ENCODE data around the gene LIPC. TPM values are rescaled to one million over a fixed set of nuclear protein-coding genes. Genes with fewer than 3 reads are reported as not detected.

LIPC gene
- total and polyA plus RNA-seq, 9 of the 15 experiments (the other 6 are each of a cell fraction or from before 2014, with no cell fraction given) = 0.07 to 0.41 (median 0.11) TPM; not detected in 2

DNA sequence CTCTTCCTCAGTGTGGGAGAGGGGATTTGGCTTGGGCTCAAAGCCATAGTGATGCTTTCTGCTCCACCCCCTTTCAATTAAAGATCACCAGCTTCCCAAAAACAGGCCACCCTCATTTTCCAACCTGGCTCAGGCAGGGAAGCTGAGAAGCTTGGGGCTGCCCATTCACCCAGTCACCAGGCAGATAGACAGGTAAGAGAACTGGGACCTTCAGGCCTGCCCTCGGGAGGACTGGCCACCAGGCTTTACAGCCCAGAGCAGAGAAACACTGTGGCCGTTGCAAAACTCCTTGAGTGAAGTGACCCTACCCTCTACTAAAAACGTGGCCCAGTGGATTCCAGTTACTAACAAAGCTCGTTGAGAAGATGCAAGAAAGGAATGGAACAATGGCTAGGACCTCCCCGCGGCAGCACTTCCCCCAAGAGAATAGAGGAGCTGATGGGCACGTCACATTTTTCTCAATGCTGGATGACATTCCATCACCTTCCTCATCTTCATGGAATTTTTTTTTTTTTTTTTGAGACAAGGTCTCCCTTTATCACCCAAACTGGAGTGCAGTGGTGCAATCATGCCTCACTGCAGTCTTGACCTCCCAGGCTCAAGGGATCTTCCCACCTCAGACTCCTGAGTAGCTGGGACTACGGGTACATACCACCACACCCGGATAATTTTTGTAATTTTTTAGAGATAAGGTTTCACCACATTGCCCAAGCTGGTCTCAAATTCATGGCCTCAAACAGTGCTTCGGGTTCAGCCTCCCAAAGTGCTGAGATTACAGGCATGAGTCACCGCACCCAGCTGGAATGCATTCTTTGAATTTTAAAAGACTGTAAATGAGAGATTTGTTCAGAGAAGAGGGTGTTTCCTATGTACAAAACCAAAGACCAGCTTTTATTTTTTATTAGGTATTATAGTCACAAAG lies 37.9 kb downstream of the LIPC start:
- FAIRE-seq (peak; percentile 65), DNase-seq (ENCODE audit: extremely low read depth in 1 of 4, low spot score in 3 of 4) (peak in 1 of 4 experiments; percentile 54), ATAC-seq (no peak)
- Histone ChIP-seq H3K79me2 (ENCODE audit: control insufficient read depth, insufficient read depth, low read length) (no peaks in the 10 kb centered on the region), H3K4me1 (replicated peaks in 1 of 2; ENCODE audit: control insufficient read depth in 2 of 2, insufficient read depth in 2 of 2, low read length in 2 of 2) (peaks cover 0 to 21% of the 10 kb centered on the region in 2 experiments; a peak in 4 of 5 replicates), H3K9ac (ENCODE audit: insufficient read depth in 1 of 2, low read depth in 2 of 2, low read length in 2 of 2) (no peak overlapping the region; a peak in 1 of 4 replicates), H2AFZ (ENCODE audit: low read depth, low read length) (no peak overlapping the region), H3K9me3 (replicated peaks; ENCODE audit: control insufficient read depth, insufficient read depth, low read depth, low read length) (no peaks in the 10 kb centered on the region), H3K4me2 (ENCODE audit: insufficient read depth, low read length) (no peak overlapping the region), H3K27me3 (ENCODE audit: control insufficient read depth in 2 of 2, insufficient read depth in 2 of 2, low read length in 2 of 2) (no peaks in the 10 kb centered on the region), H3K27ac (ENCODE audit: extremely low read depth, low read depth, low read length) (no peak overlapping the region), H3K36me3 (ENCODE audit: control insufficient read depth, insufficient read depth, low read length) (no peaks in the 10 kb centered on the region), H4K20me1 (replicated peaks; ENCODE audit: control insufficient read depth, insufficient read depth, low read length) (no peaks in the 10 kb centered on the region), H3K9me1 (ENCODE audit: control insufficient read depth, insufficient read depth, low read length) (no peaks in the 10 kb centered on the region), H3K4me3 (no peak overlapping the region)
- ChIA-PET POLR2A (interaction anchor here (0.6 to 1.5 kb wide), 5 partner anchors 9 to 230 kb away, joined by 3 to 5 read pairs (median 4); no protein-coding TSS in a partner anchor), CTCF (ENCODE audit: low intra/inter-chr PET ratio) (no interaction called here)
- intact Hi-C loops (cut with micrococcal nuclease) = no loop called here
- WGBS (ENCODE audit: insufficient coverage, low coverage, missing lambda C conversion rate) = 38% methylated on average over 11 of the region's 11 CpGs
- in situ Hi-C loops (cut with MboI) = no loop called here
- no TSS peak for BruUV-seq (replicated peaks)
- TF ChIP-seq TFAP4 (CRISPR knock-in tag; IDR thresholded peaks at IDR 0.05; ENCODE audit: borderline replicate concordance) (peak; percentile 67), SMARCA4 (IDR thresholded peaks at IDR 0.05) (0 out of 2 replicates have a peak, but pooled peaks have one; percentile 65), JUND (IDR thresholded peaks at IDR 0.05; ENCODE audit: borderline replicate concordance, low read depth, low read length) (peak; percentile 94), JUND (tag; IDR thresholded peaks at IDR 0.05; ENCODE audit: borderline replicate concordance, low read depth, low read length) (peak; percentile 89; the same call in 2 of the 3 replicates), ATF3 (IDR thresholded peaks at IDR 0.05) (peak; percentile 93), ATF3 (CRISPR knock-in tag; conservative IDR thresholded peaks at IDR 0.05) (peak; percentile 81; the same call in 1 of the 2 replicates), JUN (IDR thresholded peaks at IDR 0.05; ENCODE audit: borderline replicate concordance, low read depth, low read length) (peak; percentile 88), JUN (CRISPR knock-in tag; IDR thresholded peaks at IDR 0.05; ENCODE audit: borderline replicate concordance) (no peak), HDAC1 (IDR thresholded peaks at IDR 0.05) (peak in 1 of 2 experiments; percentile 83; a peak in 2 of 4 replicates), CBFA2T2 (conservative IDR thresholded peaks at IDR 0.05) (peak; percentile 55)
- TF ChIP-seq, protein P1, sequence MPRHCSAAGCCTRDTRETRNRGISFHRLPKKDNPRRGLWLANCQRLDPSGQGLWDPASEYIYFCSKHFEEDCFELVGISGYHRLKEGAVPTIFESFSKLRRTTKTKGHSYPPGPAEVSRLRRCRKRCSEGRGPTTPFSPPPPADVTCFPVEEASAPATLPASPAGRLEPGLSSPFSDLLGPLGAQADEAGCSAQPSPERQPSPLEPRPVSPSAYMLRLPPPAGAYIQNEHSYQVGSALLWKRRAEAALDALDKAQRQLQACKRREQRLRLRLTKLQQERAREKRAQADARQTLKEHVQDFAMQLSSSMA (CRISPR knock-in tag; IDR thresholded peaks at IDR 0.05) = no peak
